ENCODE data around the gene EML2.
A peak's percentile ranks its signal among the peaks of the same experiment; 100 is the strongest.
"Not testable (repeated sequence)": the region's sequence is repeated elsewhere in the genome, so short reads cannot be mapped to it uniquely, and the experiment has no call there.

EML2 gene

DNA sequence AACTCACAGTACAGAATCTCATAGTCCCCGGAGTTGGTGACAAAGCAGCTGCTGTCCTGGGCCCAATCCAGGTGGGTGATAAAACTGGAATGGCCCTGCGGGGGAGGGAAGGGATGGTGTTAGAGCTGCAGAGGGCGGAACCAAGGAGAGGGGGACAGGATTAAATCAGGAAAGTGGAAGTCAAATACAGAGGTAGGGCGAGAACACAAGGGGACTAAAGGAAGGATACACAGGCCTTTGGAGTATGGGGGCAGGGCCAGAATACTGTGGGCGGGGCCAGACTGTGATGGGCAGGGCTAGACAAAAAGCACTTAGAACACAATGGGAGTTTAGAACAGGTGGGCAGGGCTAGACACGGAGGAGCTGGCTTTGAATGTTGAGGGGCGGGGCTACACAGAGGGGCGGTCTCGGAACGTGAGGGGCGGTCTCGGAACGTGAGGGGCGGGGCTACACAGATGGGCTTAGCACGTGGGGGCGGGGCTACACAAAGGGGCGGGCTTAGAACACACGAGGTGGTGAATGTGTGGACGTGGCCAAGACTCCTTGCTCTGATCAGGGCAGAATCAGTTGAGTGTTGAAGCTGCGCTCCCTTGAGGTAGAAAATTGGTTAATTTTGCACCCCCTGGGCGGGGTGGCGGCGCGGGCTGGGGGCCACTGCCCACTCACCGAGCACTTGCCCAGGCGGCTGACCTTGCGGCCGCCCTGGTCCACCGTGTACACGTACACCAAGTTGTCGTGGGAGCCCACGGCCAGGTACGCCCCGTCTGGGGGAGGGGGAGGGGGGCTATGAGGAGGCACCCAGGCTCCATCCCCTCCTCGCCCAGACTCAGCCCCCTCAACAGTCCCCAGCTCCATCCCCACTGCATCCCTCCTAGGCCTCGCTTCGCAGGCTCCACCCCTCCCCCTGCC, 23.1 kb downstream of the EML2 start:
- DNase-seq (ENCODE audit: low read depth, low spot score) = peak; percentile 54

DNA sequence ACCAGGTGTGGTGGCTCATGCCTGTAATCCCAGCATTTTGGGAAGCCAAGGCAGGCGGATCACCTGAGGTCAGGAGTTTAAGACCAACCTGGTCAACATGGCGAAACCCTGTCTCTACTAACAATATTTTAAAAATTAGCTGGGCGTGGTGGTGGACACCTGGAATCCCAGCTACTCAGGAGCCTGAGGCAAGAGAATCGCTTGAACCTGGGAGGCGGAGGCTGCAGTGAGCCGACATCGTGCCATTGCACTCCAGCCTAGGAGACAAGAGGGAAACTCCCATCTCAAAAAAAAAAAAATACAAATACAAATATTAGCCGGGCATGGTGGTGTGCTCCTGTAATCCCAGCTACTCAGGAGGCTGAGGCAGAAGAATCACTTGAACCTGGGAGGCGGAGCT, 24.1 kb downstream of the EML2 start:
- not testable (repeated sequence) for DNase-seq (ENCODE audit: low read depth, low spot score)

- peak; percentile 43 for DNase-seq (ENCODE audit: low read depth, low spot score)
Observed at GRCh38 chr19:45613926-45614725, 25.1 kb downstream of the EML2 start.

GRCh38 chr19:45608948-45609347, 30.2 kb downstream of the EML2 start:
- DNase-seq (ENCODE audit: low read depth, low spot score) = no peak

DNA sequence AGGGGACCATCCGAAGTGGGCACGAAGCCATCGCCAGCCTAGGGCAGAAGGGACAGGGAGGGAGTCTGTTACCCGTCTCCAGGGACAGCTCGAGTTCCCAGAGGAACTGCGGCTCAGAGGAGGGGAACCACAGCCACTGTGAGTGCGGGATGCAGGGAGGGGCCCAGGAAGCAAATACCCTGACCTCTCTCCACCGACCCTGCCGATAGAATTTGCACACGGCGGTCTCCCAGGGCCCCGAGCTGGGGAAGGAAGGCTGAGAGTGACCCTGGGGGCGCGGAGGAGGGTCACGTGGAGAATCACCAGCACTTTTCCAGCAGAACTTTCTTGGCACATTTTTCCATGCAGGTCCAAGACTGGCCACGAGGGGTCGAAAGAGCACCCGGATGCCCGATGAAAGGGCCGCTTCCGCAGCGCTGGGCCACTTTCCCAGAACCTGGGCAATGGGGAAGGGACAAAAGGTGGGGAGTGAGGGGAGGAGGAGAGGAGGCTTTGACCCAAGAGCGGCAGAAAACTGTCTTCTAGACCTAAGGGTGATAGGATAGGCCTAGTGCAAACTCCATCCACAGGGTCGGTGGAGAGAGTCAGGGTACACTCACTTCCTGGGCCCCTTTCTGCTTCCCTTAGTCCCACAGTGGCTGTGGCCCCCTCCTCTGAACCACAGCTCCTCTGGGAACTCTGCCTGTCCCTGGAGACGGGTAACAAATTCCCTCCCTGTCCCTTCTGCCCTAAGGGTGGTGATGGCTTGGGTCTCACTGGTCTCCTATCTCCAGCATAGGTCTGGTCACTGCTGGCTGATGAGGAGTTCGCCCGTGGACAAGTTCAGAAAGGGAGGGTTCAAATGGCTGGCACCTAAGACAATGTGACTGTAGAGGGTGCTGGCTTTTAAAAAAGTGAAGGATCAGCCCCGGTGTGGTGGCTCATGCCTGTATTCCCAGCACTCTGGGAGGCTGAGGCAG, 31.8 kb downstream of the EML2 start:
- DNase-seq (ENCODE audit: low read depth, low spot score) = no peak

- no peak for DNase-seq (ENCODE audit: low read depth, low spot score)
Observed at GRCh38 chr19:45601524-45602374, 37.4 kb downstream of the EML2 start, which contains the start of gene GPR4. GPR4 (minus strand) TSS chr19:45602212; CDS start chr19:45591866, 10,346 bp downstream.

GRCh38 chr19:45601115-45601514, 38.1 kb downstream of the EML2 start:
- no peak for DNase-seq (ENCODE audit: low read depth, low spot score)

DNA sequence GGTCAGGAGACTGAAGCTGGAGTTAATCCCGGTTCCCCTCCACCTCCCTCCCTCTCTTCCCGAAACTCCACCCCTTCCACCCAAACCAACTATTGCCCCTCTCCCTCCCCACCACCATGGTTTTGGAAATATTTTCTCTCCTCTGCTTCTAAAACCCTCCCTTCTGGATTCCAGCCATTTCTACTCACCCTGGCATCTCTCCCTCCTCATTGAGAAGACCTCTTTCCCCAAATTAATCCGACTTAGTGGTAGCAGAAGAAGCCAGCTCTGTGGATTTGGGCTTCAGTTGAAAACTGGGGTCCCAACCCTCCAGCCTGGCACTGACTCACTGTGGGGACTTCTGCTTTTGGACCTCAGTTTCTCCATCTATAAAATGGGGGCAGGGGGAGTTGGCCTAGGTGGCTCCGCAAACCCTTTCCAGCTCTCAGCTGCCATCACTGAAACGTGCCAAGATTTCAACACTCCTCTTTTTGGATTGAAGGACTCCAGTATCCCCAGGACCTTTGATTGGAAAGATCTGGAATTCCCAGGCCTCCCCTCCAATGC, 38.8 kb downstream of the EML2 start:
- no peak for DNase-seq (ENCODE audit: low read depth, low spot score)

GRCh38 chr19:45599286-45599685, 39.9 kb downstream of the EML2 start:
- DNase-seq (ENCODE audit: low read depth, low spot score) = no peak

- DNase-seq (ENCODE audit: low read depth, low spot score) = no peak
Observed at GRCh38 chr19:45598267-45599001, 40.8 kb downstream of the EML2 start.

- DNase-seq (ENCODE audit: low read depth, low spot score) = no peak
Observed at GRCh38 chr19:45597425-45598111, 41.6 kb downstream of the EML2 start.

DNA sequence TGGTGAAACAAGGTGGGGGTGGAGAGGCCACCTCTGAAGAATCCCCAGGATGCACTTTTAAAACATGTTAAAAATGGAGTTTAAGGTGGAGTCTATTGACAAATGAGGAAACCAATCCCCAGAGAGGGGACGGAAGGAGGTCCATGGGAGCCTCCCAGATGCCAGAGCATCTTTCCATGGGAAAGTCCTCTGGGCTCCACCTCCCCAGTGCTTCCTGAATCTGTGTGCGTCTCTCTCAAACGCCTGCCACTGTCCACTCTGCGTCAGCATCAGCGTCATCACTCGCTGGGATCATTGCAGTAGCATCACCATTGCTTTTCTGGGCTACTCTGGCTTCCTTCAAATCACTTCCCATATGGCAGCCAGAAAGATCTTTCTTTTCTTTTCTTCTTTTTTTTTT, 43.4 kb downstream of the EML2 start:
- no peak for DNase-seq (ENCODE audit: low read depth, low spot score)

GRCh38 chr19:45593520-45593919, 45.7 kb downstream of the EML2 start:
- DNase-seq (ENCODE audit: low read depth, low spot score) = no peak

GRCh38 chr19:45592366-45592765, 46.8 kb downstream of the EML2 start:
- no peak for DNase-seq (ENCODE audit: low read depth, low spot score)

DNA sequence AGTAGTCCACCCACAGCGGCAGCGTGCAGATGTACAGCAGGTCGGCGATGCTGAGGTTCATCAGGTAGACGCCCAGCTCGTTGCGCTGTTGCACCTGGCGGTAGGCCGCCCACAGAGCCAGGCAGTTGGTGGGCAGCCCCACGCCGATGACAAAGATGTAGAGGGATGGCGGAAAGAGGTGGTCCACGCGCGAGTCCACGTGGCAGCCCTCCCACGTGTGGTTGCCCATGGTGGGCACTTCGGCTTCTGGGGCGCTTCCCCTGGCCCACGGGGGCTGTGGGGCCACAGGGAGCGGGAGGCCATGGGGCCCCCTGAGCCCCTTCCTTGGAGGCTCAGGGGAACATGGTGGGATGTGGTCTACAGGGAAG, 47.6 kb downstream of the EML2 start:
- no peak for DNase-seq (ENCODE audit: low read depth, low spot score)

- no peak for DNase-seq (ENCODE audit: low read depth, low spot score)
Observed at GRCh38 chr19:45591004-45591637, 48.1 kb downstream of the EML2 start.

- DNase-seq (ENCODE audit: low read depth, low spot score) = no peak
Observed at GRCh38 chr19:45590300-45591003, 48.7 kb downstream of the EML2 start.

DNA sequence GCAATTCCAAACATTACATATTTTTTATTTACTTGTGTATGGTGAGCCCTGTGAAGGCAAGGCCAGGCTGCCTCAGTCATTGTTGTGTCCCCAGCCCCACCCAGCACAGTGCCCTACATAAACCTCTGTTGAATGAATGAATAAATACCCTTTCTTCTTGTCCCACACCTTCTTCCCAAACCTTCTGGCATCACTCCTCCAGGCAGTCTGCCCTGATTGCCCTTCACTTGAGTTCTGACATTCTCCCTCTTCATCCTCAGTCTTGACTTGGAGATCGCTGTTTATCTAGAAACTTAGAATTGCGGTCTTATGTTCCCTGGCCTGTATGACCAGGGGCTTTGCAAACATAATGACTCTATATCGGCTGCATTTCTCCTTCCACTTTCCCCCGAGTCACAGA, 49.4 kb downstream of the EML2 start:
- no peak for DNase-seq (ENCODE audit: low read depth, low spot score)
